ENCODE data around the gene OR51L1.

The OR51L1 gene

DNA sequence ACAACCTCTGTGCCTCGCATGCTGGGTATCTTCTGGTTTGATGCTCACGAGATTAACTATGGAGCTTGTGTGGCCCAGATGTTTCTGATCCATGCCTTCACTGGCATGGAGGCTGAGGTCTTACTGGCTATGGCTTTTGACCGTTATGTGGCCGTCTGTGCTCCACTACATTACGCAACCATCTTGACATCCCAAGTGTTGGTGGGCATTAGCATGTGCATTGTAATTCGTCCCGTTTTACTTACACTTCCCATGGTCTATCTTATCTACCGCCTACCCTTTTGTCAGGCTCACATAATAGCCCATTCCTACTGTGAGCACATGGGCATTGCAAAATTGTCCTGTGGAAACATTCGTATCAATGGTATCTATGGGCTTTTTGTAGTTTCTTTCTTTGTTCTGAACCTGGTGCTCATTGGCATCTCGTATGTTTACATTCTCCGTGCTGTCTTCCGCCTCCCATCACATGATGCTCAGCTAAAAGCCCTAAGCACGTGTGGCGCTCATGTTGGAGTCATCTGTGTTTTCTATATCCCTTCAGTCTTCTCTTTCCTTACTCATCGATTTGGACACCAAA, 52.2 kb downstream of the OR51L1 start:
- no peak for DNase-seq (ENCODE audit: low read depth)

Data from fibroblast of gingiva (primary cell).